HCT116 (cell line): Measurements from ENCODE around the gene CINP. TPM values are rescaled to one million over a fixed set of nuclear protein-coding genes. Genes with fewer than 3 reads are reported as not detected.

Experiments
- ATAC-seq: fragments of 200-7000 bp; cut with Tn5 transposase; 2 replicates; pipeline ENCODE4 v1.9.1; 2020; ENCODE audit warnings: mild to moderate bottlenecking, moderate library complexity
- BruUV-seq: library from RNA; stranded (reverse); fragments of 400-500 nt; replicated peaks from 2 replicates; lab custom pipeline; 2021; lab: Mats Ljungman, UMichigan
- CTCF ChIA-PET: fragments of 300-600 bp; sonication (Branson Sonifier 250); formaldehyde crosslinking; loops from one replicate; lab custom pipeline; 2021; ENCODE audit warnings: antibody characterized with exemption; lab: Charles Lee
- POLR2A ChIA-PET: fragments of 300-600, 350-600 bp; sonication (Branson Sonifier 250); formaldehyde crosslinking; loops from one replicate; lab custom pipeline; 2021; ENCODE audit warnings: antibody characterized with exemption; lab: Charles Lee
- RAD21 ChIA-PET, 2 experiments: fragments of 300-600 bp; sonication (Branson Sonifier 250); formaldehyde crosslinking; loops; one replicate each; lab custom pipeline; 2023; ENCODE audit warnings: low total read pairs in 2 of 2; ENCODE audit not compliant: uncharacterized antibody in 2 of 2, unreplicated experiment in 2 of 2, low non-redundant PET in 1 of 2; lab: Charles Lee
- DNase-seq: peaks from one replicate; pipeline ENCODE4 v3.0.0-alpha.2; 2010; ENCODE audit warnings: low read depth, low spot score
- H2AFZ ChIP-seq: fragments of 200-600 bp; shearing (Covaris generic), sonication (generic); 2 replicates; pipeline ENCODE4 v1.6.1; 2017; ENCODE audit warnings: low read depth, mixed run types, mixed read lengths, antibody characterized with exemption, low read length; ENCODE audit not compliant: poor library complexity, severe bottlenecking
- H3K27ac ChIP-seq: 2 replicates; pipeline ENCODE4 v1.5.1; 2012; ENCODE audit warnings: low read depth, low read length
- H3K27me3 ChIP-seq: fragments of 200-600 bp; sonication (generic); 2 replicates; pipeline ENCODE4 v1.6.1; 2016; ENCODE audit warnings: mixed run types, low read length, mixed read lengths; ENCODE audit not compliant: insufficient read depth
- H3K36me3 ChIP-seq, 2 experiments: fragments of 200-500 bp in 1 of 2; fragments of 200-600 bp in 1 of 2; sonication (Bioruptor generic) in 1 of 2; sonication (generic) in 1 of 2; 2 replicates each; pipeline versions ENCODE4 v1.5.1 to v1.6.1; 2014 to 2016; ENCODE audit warnings: low read length in 2 of 2, inconsistent platforms in 1 of 2, mixed read lengths in 1 of 2, mixed run types in 1 of 2; ENCODE audit not compliant: insufficient read depth in 2 of 2, control insufficient read depth in 1 of 2
- H3K4me1 ChIP-seq, 2 experiments: fragments of 200-600 bp in 1 of 2; sonication (generic) in 1 of 2; 2 replicates each; pipeline versions ENCODE4 v1.5.1 to v1.6.1; 2012 to 2017; ENCODE audit warnings: low read length in 2 of 2, inconsistent platforms in 1 of 2, mild to moderate bottlenecking in 1 of 2, mixed read lengths in 1 of 2, mixed run types in 1 of 2, moderate library complexity in 1 of 2; ENCODE audit not compliant: insufficient read depth in 2 of 2, control insufficient read depth in 1 of 2
- H3K4me2 ChIP-seq: fragments of 200-600 bp; sonication (generic); 2 replicates; pipeline ENCODE4 v1.6.1; 2017; ENCODE audit warnings: mixed run types, low read length, mixed read lengths
- H3K4me3 ChIP-seq, 2 experiments: fragments of 200-600 bp in 1 of 2; sonication (generic) in 1 of 2; replicated peaks in 1 of 2; 2 replicates each; pipeline ENCODE4 v1.5.1; 2011 to 2016; ENCODE audit warnings: low read length in 2 of 2, control low read depth in 1 of 2, low read depth in 1 of 2, mild to moderate bottlenecking in 1 of 2, mixed read lengths in 1 of 2, mixed run types in 1 of 2
- H3K79me2 ChIP-seq: fragments of 200-600 bp; sonication (generic); 2 replicates; pipeline ENCODE4 v1.6.1; 2017; ENCODE audit warnings: mild to moderate bottlenecking, mixed run types, low read length, moderate library complexity, mixed read lengths; ENCODE audit not compliant: insufficient read depth
- H3K9ac ChIP-seq: fragments of 200-600 bp; sonication (generic); 2 replicates; pipeline ENCODE4 v1.6.1; 2016; ENCODE audit warnings: low read length, mixed read lengths
- H3K9me2 ChIP-seq: fragments of 200-600 bp; sonication (generic), shearing (Covaris generic); 2 replicates; pipeline ENCODE4 v1.6.1; 2017; ENCODE audit warnings: mixed run types, mild to moderate bottlenecking, moderate library complexity; ENCODE audit not compliant: insufficient read depth
- H3K9me3 ChIP-seq, 2 experiments: fragments of 200-500 bp in 1 of 2; fragments of 200-600 bp in 1 of 2; sonication (Bioruptor generic) in 1 of 2; sonication (generic) in 1 of 2; 2 replicates each; pipeline ENCODE4 v1.6.1; 2014 to 2017; ENCODE audit warnings: low read length in 2 of 2, mixed read lengths in 2 of 2, inconsistent platforms in 1 of 2, low read depth in 1 of 2, mild to moderate bottlenecking in 1 of 2, mixed run types in 1 of 2, moderate library complexity in 1 of 2; ENCODE audit not compliant: control insufficient read depth in 1 of 2, insufficient read depth in 1 of 2
- H4K20me1 ChIP-seq: fragments of 200-600 bp; sonication (generic), shearing (Covaris generic); 2 replicates; pipeline ENCODE4 v1.6.1; 2017; ENCODE audit warnings: mixed run types, mild to moderate bottlenecking, moderate library complexity; ENCODE audit not compliant: insufficient read depth
- CBX3 ChIP-seq: IDR thresholded peaks from 2 replicates; pipeline ENCODE4 v1.6.1; 2012; ENCODE audit warnings: low read depth
- EGR1 ChIP-seq: IDR thresholded peaks from 2 replicates; pipeline ENCODE4 v1.6.1; 2012; ENCODE audit warnings: low read depth
- ELF1 ChIP-seq: IDR thresholded peaks from 2 replicates; pipeline ENCODE4 v1.6.1; 2012; ENCODE audit warnings: low read depth, borderline replicate concordance
- EZH2phosphoT487 ChIP-seq: fragments of 200-600 bp; IDR thresholded peaks from 2 replicates; pipeline ENCODE4 v1.6.1; 2018; ENCODE audit warnings: antibody characterized with exemption, borderline replicate concordance
- POLR2A ChIP-seq: IDR thresholded peaks from 2 replicates; pipeline ENCODE4 v1.7.0; 2011; ENCODE audit warnings: borderline replicate concordance; ENCODE audit not compliant: insufficient read depth, insufficient read length; ENCODE audit errors: extremely low read depth
- RAD21 ChIP-seq: IDR thresholded peaks from 2 replicates; pipeline ENCODE4 v1.6.1; 2012; ENCODE audit warnings: low read depth, mild to moderate bottlenecking
- SIN3A ChIP-seq: IDR thresholded peaks from 2 replicates; pipeline ENCODE4 v1.6.1; 2012; ENCODE audit warnings: low read depth
- SP1 ChIP-seq: IDR thresholded peaks from 2 replicates; pipeline ENCODE4 v1.6.1; 2012; ENCODE audit warnings: low read depth
- intact Hi-C: fragments of 100-400 bp; cut with micrococcal nuclease; formaldehyde crosslinking; loops from 2 replicates; pipeline ENCODE4 v1.10.0; 2022
- total RNA-seq: library from RNA; stranded (reverse); gene quantifications from one replicate; pipeline ENCODE4 v1.2.1, GENCODE V29; 2021; ENCODE audit not compliant: unreplicated experiment
- TF ChIP-seq, protein P1 (sequence below): IDR thresholded peaks from 2 replicates; pipeline ENCODE4 v1.6.1; 2012
- TF ChIP-seq, protein P2 (sequence below), 3 experiments: fragments of 200-600 bp in 1 of 3; sonication (generic) in 1 of 3; IDR thresholded peaks in 2 of 3; conservative IDR thresholded peaks in 1 of 3; 2 replicates each; pipeline ENCODE4 v1.5.1; 2012 to 2017; ENCODE audit warnings: low read depth in 2 of 3, low read length in 2 of 3, antibody characterized with exemption in 1 of 3, borderline replicate concordance in 1 of 3, control low read depth in 1 of 3, mild to moderate bottlenecking in 1 of 3, mixed read lengths in 1 of 3, mixed run types in 1 of 3, moderate library complexity in 1 of 3; ENCODE audit not compliant: insufficient read depth in 1 of 3

The CINP gene
- total RNA-seq, 1 experiment from 2014 or later: 49.1 TPM

GRCh38 chr14:102325791-102326345 is 36.8 kb downstream of the CINP start:
- CTCF ChIA-PET: no interaction called here
- peaks cover 3 to 15% of the 10 kb centered on the region in 2 experiments; a peak in 3 of 4 replicates for H3K4me1 ChIP-seq
- H3K9me3 ChIP-seq: no peaks in the 10 kb centered on the region
- no peak for DNase-seq
- H3K4me2 ChIP-seq: no peak overlapping the region
- no peak for ATAC-seq
- intact Hi-C loops: no loop called here
- POLR2A ChIA-PET: no interaction called here
- no TSS peak for BruUV-seq
- RAD21 ChIA-PET: no interaction called here
- no peak overlapping the region for H3K27ac ChIP-seq
- TF ChIP-seq, protein P1, sequence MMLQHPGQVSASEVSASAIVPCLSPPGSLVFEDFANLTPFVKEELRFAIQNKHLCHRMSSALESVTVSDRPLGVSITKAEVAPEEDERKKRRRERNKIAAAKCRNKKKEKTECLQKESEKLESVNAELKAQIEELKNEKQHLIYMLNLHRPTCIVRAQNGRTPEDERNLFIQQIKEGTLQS: no peak
- TF ChIP-seq RAD21 (no peak), SIN3A (no peak), SP1 (no peak), CBX3 (no peak), EZH2phosphoT487 (no peak), EGR1 (no peak), ELF1 (no peak)
- no peaks in the 10 kb centered on the region for H3K9me2 ChIP-seq
- no peak overlapping the region for H3K9ac ChIP-seq
- H3K36me3 ChIP-seq: no peaks in the 10 kb centered on the region; a peak in 1 of 4 replicates
- H4K20me1 ChIP-seq: no peaks in the 10 kb centered on the region
- no peak overlapping the region for H3K4me3 ChIP-seq
- peaks cover 9% of the 10 kb centered on the region for H3K79me2 ChIP-seq
- no peaks in the 10 kb centered on the region for H3K27me3 ChIP-seq
- no peak overlapping the region for H2AFZ ChIP-seq

DNA sequence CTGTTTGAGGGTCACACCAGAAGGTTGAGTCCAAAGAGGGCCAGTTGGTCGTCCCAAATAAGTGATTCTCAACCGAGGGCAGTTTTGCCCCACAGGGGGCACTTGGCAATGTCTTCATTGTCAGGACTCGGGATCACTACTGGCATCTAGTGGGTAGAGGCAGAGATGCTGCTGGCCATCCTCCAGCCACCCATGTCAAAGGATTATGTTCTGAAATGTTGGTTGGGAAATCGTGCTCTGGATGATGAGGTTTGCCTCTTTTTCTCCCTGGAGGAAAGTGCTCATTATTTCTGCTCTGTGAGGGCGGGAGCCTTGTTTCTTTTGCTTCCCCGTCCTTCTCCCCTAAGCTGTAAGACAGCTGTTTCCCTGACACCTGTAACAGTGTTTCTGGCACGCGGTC is 39.6 kb downstream of the CINP start:
- RAD21 ChIA-PET: no interaction called here
- H3K4me2 ChIP-seq: no peak overlapping the region
- CTCF ChIA-PET: no interaction called here

More for the DNA sequence above, 39.6 kb downstream of the CINP start:
- Histone ChIP-seq H3K27me3 (no peaks in the 10 kb centered on the region), H3K9me3 (no peaks in the 10 kb centered on the region), H2AFZ (no peak overlapping the region), H3K36me3 (no peaks in the 10 kb centered on the region; a peak in 1 of 4 replicates), H3K9me2 (no peaks in the 10 kb centered on the region), H3K9ac (no peak overlapping the region), H4K20me1 (no peaks in the 10 kb centered on the region), H3K4me1 (peaks cover 17 to 33% of the 10 kb centered on the region in 2 experiments), H3K4me3 (no peak overlapping the region), H3K27ac (no peak overlapping the region), H3K79me2 (peaks cover 19% of the 10 kb centered on the region)
- no TSS peak for BruUV-seq
- intact Hi-C loops: no loop called here
- peak; percentile 45 for ATAC-seq
- TF ChIP-seq POLR2A: no peak
- TF ChIP-seq, protein P2, sequence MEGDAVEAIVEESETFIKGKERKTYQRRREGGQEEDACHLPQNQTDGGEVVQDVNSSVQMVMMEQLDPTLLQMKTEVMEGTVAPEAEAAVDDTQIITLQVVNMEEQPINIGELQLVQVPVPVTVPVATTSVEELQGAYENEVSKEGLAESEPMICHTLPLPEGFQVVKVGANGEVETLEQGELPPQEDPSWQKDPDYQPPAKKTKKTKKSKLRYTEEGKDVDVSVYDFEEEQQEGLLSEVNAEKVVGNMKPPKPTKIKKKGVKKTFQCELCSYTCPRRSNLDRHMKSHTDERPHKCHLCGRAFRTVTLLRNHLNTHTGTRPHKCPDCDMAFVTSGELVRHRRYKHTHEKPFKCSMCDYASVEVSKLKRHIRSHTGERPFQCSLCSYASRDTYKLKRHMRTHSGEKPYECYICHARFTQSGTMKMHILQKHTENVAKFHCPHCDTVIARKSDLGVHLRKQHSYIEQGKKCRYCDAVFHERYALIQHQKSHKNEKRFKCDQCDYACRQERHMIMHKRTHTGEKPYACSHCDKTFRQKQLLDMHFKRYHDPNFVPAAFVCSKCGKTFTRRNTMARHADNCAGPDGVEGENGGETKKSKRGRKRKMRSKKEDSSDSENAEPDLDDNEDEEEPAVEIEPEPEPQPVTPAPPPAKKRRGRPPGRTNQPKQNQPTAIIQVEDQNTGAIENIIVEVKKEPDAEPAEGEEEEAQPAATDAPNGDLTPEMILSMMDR (IDR thresholded peaks at IDR 0.05 in 2 of 3, conservative IDR thresholded peaks at IDR 0.05 in 1 of 3; ENCODE audit: borderline replicate concordance in 1 of 3, insufficient read depth in 1 of 3, low read depth in 2 of 3, low read length in 2 of 3): peak in 2 of 3 experiments; percentile 83 to 85; a peak in 4 of 6 replicates
- peak; percentile 59 for DNase-seq
- POLR2A ChIA-PET: no interaction called here
